Measurements from ENCODE around the gene SMU1.

DNA sequence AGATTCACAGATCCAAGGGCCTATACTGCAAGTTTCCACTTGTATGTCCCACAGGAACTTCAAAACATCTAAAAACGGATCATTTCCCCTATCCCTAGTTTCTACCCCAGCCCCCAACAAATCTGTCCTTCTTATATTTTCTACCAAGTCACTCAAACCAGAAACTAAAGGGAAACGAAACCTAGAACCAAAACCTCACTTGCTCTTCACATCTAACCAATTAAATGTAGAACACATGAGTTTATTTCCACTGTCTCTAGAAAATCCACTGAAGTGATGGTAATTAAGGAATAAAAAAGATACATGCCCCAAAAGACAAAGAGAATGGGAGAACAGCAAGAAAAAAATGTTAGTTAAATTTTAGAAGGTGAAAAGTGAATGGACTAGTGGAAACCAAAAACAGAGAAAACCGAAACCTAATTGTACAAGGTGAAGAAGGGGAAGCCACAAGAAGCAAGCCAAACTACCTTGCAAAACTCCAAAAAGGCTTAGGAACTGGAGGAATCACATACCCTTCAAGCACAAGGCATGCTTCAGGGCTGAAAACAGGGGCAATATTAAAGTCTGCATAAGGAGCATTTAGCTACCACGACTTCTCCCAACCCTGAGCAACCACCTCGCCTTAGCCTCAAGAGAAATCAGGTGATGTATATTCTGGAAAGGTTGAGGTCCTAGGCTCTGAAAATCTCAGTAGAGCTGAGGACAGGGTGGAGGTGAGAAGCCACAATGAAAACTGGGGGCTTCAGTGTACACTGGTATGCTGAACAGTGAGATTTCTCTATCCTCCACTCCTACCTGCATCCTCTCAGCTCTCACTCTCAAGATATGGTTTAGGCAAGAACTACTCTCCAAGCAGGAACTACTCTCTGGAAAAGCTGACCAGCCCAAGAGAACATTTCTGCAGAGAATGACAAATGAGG is 11.1 kb downstream of the SMU1 start:
- no peak for TF ChIP-seq HDGF (IDR thresholded peaks at IDR 0.05; ENCODE audit: borderline replicate concordance)
- no peak for TF ChIP-seq CTBP1 (IDR thresholded peaks at IDR 0.05; ENCODE audit: borderline replicate concordance)
- no peak for TF ChIP-seq SUZ12 (IDR thresholded peaks at IDR 0.05)

Data from HEK293T (cell line).